ENCODE measurements around the gene NEU1. TPM values are rescaled to one million over a fixed set of nuclear protein-coding genes. Genes with fewer than 3 reads are reported as not detected.

The NEU1 gene
- total RNA-seq, 2 experiments from 2014 or later: 8.7 to 9.8 TPM

Other genes with a start within 250 kb of the NEU1 start
- 100 to 1,000 TPM; 240 to 253 TPM for gene AIF1, start 247.6 kb downstream of the NEU1 start, total RNA-seq
- gene PRRC2A, start 242.1 kb downstream of the NEU1 start, total RNA-seq: 100 to 1,000 TPM; 257 to 262 TPM
- 100 to 1,000 TPM; 303 to 318 TPM for gene BAG6, start 210.2 kb downstream of the NEU1 start, total RNA-seq
- 1 to 10 TPM; 4.4 to 4.9 TPM for gene APOM, start 206.9 kb downstream of the NEU1 start, total RNA-seq
- gene C6orf47, start 202.0 kb downstream of the NEU1 start, total RNA-seq: 10 to 100 TPM; 11.4 to 11.7 TPM
- gene GPANK1, start 197.8 kb downstream of the NEU1 start, total RNA-seq: 10 to 100 TPM; 29.4 to 30.9 TPM
- gene CSNK2B, start 196.7 kb downstream of the NEU1 start, total RNA-seq: 100 to 1,000 TPM; 241 to 247 TPM
- gene LY6G5B, start 192.8 kb downstream of the NEU1 start, total RNA-seq: 10 to 100 TPM; 14.7 to 16.1 TPM
- gene LY6G5C, start 181.8 kb downstream of the NEU1 start, total RNA-seq: 1 to 10 TPM; 1.6 to 2.3 TPM
- gene ABHD16A, start 159.5 kb downstream of the NEU1 start, total RNA-seq: 10 to 100 TPM; 23.7 to 24.3 TPM
- not detected for gene LY6G6F, start 156.0 kb downstream of the NEU1 start, total RNA-seq
- gene LY6G6D, start 147.5 kb downstream of the NEU1 start, total RNA-seq: not detected
- gene LY6G6C, start 141.1 kb downstream of the NEU1 start, total RNA-seq: not detected
- under 1 TPM; 0.65 to 0.81 TPM for gene MPIG6B, start 139.4 kb downstream of the NEU1 start, total RNA-seq
- 1 to 10 TPM; 6.3 to 6.9 TPM for gene DDAH2, start 133.5 kb downstream of the NEU1 start, total RNA-seq
- gene CLIC1, start 126.3 kb downstream of the NEU1 start, total RNA-seq: 100 to 1,000 TPM; 334 to 346 TPM
- 100 to 1,000 TPM in 1 of 2 experiments, 10 to 100 TPM in 1; 96.9 to 105 TPM for gene MSH5, start 122.8 kb downstream of the NEU1 start, total RNA-seq
- gene SAPCD1, start 100.2 kb downstream of the NEU1 start, total RNA-seq: 10 to 100 TPM; 13.6 to 18.7 TPM
- gene VWA7, start 85.5 kb downstream of the NEU1 start, total RNA-seq: 1 to 10 TPM; 1.6 TPM
- gene VARS1, start 67.1 kb downstream of the NEU1 start, total RNA-seq: 100 to 1,000 TPM; 150 to 153 TPM
- 100 to 1,000 TPM; 117 to 120 TPM for gene LSM2, start 55.9 kb downstream of the NEU1 start, total RNA-seq
- gene HSPA1L, start 47.5 kb downstream of the NEU1 start, total RNA-seq: 1 to 10 TPM; 1.7 to 2.0 TPM
- 10 to 100 TPM; 36.6 to 37.8 TPM for gene HSPA1A, start 47.3 kb downstream of the NEU1 start, total RNA-seq
- gene HSPA1B, start 35.1 kb downstream of the NEU1 start, total RNA-seq: 10 to 100 TPM; 50.4 to 50.8 TPM
- gene SLC44A4, start 16.2 kb upstream of the NEU1 start, total RNA-seq: not detected
- 10 to 100 TPM; 55.4 to 56.8 TPM for gene EHMT2, start 34.9 kb upstream of the NEU1 start, total RNA-seq
- 1 to 10 TPM; 1.8 to 2.1 TPM for gene ZBTB12, start 39.3 kb upstream of the NEU1 start, total RNA-seq
- 1 to 10 TPM in 1 of 2 experiments, under 1 TPM in 1; 0.99 to 1.4 TPM for gene C2, start 64.9 kb upstream of the NEU1 start, total RNA-seq
- gene CFB, start 83.3 kb upstream of the NEU1 start, total RNA-seq: under 1 TPM; 0.43 to 0.45 TPM
- gene NELFE, start 96.2 kb upstream of the NEU1 start, total RNA-seq: 10 to 100 TPM; 60.5 to 61.0 TPM
- gene SKIC2, start 96.4 kb upstream of the NEU1 start, total RNA-seq: 10 to 100 TPM; 76.5 to 77.3 TPM
- gene DXO, start 109.3 kb upstream of the NEU1 start, total RNA-seq: 10 to 100 TPM; 13.0 to 13.1 TPM
- gene C4A, start 119.2 kb upstream of the NEU1 start, total RNA-seq: 1 to 10 TPM; 2.8 to 3.2 TPM
- 1 to 10 TPM; 2.7 to 3.3 TPM for gene C4B, start 152.0 kb upstream of the NEU1 start, total RNA-seq
- gene CYP21A2, start 175.6 kb upstream of the NEU1 start, total RNA-seq: under 1 TPM; 0.16 to 0.27 TPM
- 1 to 10 TPM; 1.8 to 3.7 TPM for gene TNXB, start 246.5 kb upstream of the NEU1 start, total RNA-seq

All from activated CD8-positive, alpha-beta T cell treated with anti-CD3 and anti-CD28 coated beads for 36 hours (primary cell).